Epithelial cell of esophagus (primary cell): ENCODE results near the gene POLD2.

Experiments
- DNase-seq: peaks from one replicate; pipeline ENCODE4 v3.0.0; 2010; ENCODE audit warnings: low read depth
- H3K4me3 ChIP-seq: 2 replicates; pipeline ENCODE4 v1.5.1; 2011; ENCODE audit warnings: mild to moderate bottlenecking, low read length, control low read depth
- CTCF ChIP-seq: IDR thresholded peaks from 2 replicates; pipeline ENCODE4 v1.5.1; 2011; ENCODE audit warnings: low read depth, mild to moderate bottlenecking, low read length, control low read depth, inconsistent platforms; ENCODE audit not compliant: insufficient read depth; ENCODE audit errors: missing control alignments

POLD2 gene

GRCh38 chr7:44080686-44081265, 42.6 kb downstream of the POLD2 start:
- no peak for DNase-seq
- no peak for TF ChIP-seq CTCF
- no peak overlapping the region for H3K4me3 ChIP-seq

- no peak overlapping the region for H3K4me3 ChIP-seq
- DNase-seq, result no peak
- TF ChIP-seq CTCF, result no peak
These were observed 43.2 kb downstream of the POLD2 start for GRCh38 chr7:44080118-44080517.

GRCh38 chr7:44079331-44080021, 43.9 kb downstream of the POLD2 start:
- H3K4me3 ChIP-seq, result no peak overlapping the region
- TF ChIP-seq CTCF, result no peak
- DNase-seq, result no peak

GRCh38 chr7:44078521-44078920, 44.8 kb downstream of the POLD2 start:
- DNase-seq, result no peak
- no peak for TF ChIP-seq CTCF
- no peak overlapping the region for H3K4me3 ChIP-seq

GRCh38 chr7:44077681-44078091, 45.7 kb downstream of the POLD2 start:
- no peak for DNase-seq
- no peak for TF ChIP-seq CTCF
- no peak overlapping the region for H3K4me3 ChIP-seq

- TF ChIP-seq CTCF, result no peak
- DNase-seq, result no peak
These were observed 46.3 kb downstream of the POLD2 start for GRCh38 chr7:44077061-44077460.

More at GRCh38 chr7:44077061-44077460, 46.3 kb downstream of the POLD2 start:
- H3K4me3 ChIP-seq, result no peak overlapping the region
